ENCODE results near the gene PRORP.

The PRORP gene

GRCh38 chr14:35114036-35114435 lies 8.3 kb upstream of the PRORP start:
- Histone ChIP-seq H3K27me3 (replicated peaks; ENCODE audit: insufficient read depth, low read length) (no peaks in the 10 kb centered on the region), H3K36me3 (replicated peaks; ENCODE audit: insufficient read depth, low read length) (no peaks in the 10 kb centered on the region), H3K79me2 (ENCODE audit: low read length) (no peaks in the 10 kb centered on the region), H3K4me3 (ENCODE audit: low read length) (no peak overlapping the region), H3K9me2 (replicated peaks; ENCODE audit: insufficient read depth, low read length) (no peaks in the 10 kb centered on the region), H3K9me3 (replicated peaks; ENCODE audit: insufficient read depth, low read length) (no peaks in the 10 kb centered on the region), H3K4me1 (ENCODE audit: low read length) (no peaks in the 10 kb centered on the region), H3K4me2 (ENCODE audit: low read depth, low read length) (no peak overlapping the region), H3K9ac (ENCODE audit: low read length) (no peak overlapping the region), H3K27ac (ENCODE audit: low read length) (no peak overlapping the region), H3F3A (ENCODE audit: insufficient read depth, low read length) (no peaks in the 10 kb centered on the region), H2AFZ (ENCODE audit: low read length) (no peak overlapping the region), H4K20me1 (ENCODE audit: insufficient read depth, low read length) (no peaks in the 10 kb centered on the region)
- TF ChIP-seq CTCF (IDR thresholded peaks at IDR 0.05; ENCODE audit: low read length): no peak
- TF ChIP-seq EZH2phosphoT487 (IDR thresholded peaks at IDR 0.05; ENCODE audit: low read length): no peak
- DNase-seq: no peak

- no peak overlapping the region for H2AFZ ChIP-seq (ENCODE audit: low read length)
- no peaks in the 10 kb centered on the region for H3K9me3 ChIP-seq (replicated peaks; ENCODE audit: insufficient read depth, low read length)
- no peaks in the 10 kb centered on the region for H3K4me1 ChIP-seq (ENCODE audit: low read length)
- no peaks in the 10 kb centered on the region for H3K27me3 ChIP-seq (replicated peaks; ENCODE audit: insufficient read depth, low read length)
- no peak overlapping the region for H3K4me2 ChIP-seq (ENCODE audit: low read depth, low read length)
- H3K9me2 ChIP-seq (replicated peaks; ENCODE audit: insufficient read depth, low read length): no peaks in the 10 kb centered on the region
- peaks cover 4% of the 10 kb centered on the region; the same call in 1 of the 2 replicates for H3K79me2 ChIP-seq (ENCODE audit: low read length)
- no peak overlapping the region for H3K9ac ChIP-seq (ENCODE audit: low read length)
- no peak overlapping the region for H3K4me3 ChIP-seq (ENCODE audit: low read length)
- no peaks in the 10 kb centered on the region for H4K20me1 ChIP-seq (ENCODE audit: insufficient read depth, low read length)
- no peaks in the 10 kb centered on the region for H3K36me3 ChIP-seq (replicated peaks; ENCODE audit: insufficient read depth, low read length)
- no peak for DNase-seq
- H3F3A ChIP-seq (ENCODE audit: insufficient read depth, low read length): no peaks in the 10 kb centered on the region
- TF ChIP-seq EZH2phosphoT487 (IDR thresholded peaks at IDR 0.05; ENCODE audit: low read length) (no peak), CTCF (IDR thresholded peaks at IDR 0.05; ENCODE audit: low read length) (no peak), EZH2 (optimal IDR thresholded peaks at IDR 0.05; ENCODE audit: low read depth, low read length) (no peak)
- no peak overlapping the region for H3K27ac ChIP-seq (ENCODE audit: low read length)
Measured at GRCh38 chr14:35116242-35116641, 6.1 kb upstream of the PRORP start.

- no peak overlapping the region for H3K4me3 ChIP-seq (ENCODE audit: low read length)
- no peak overlapping the region for H2AFZ ChIP-seq (ENCODE audit: low read length)
- 0 out of 2 replicates have a peak, but pooled peaks cover 2% of the 10 kb centered on the region for H3F3A ChIP-seq (ENCODE audit: insufficient read depth, low read length)
- no peak overlapping the region for H3K27ac ChIP-seq (ENCODE audit: low read length)
- H3K79me2 ChIP-seq (ENCODE audit: low read length): peaks cover 4% of the 10 kb centered on the region; the same call in 1 of the 2 replicates
- no peaks in the 10 kb centered on the region for H3K9me2 ChIP-seq (replicated peaks; ENCODE audit: insufficient read depth, low read length)
- no peak overlapping the region for H3K4me2 ChIP-seq (ENCODE audit: low read depth, low read length)
- DNase-seq: no peak
- no peaks in the 10 kb centered on the region for H3K27me3 ChIP-seq (replicated peaks; ENCODE audit: insufficient read depth, low read length)
- H3K9me3 ChIP-seq (replicated peaks; ENCODE audit: insufficient read depth, low read length): no peaks in the 10 kb centered on the region
- H3K9ac ChIP-seq (ENCODE audit: low read length): no peak overlapping the region
- no peaks in the 10 kb centered on the region for H3K4me1 ChIP-seq (ENCODE audit: low read length)
- TF ChIP-seq CTCF (IDR thresholded peaks at IDR 0.05; ENCODE audit: low read length): no peak
- no peak for TF ChIP-seq EZH2 (optimal IDR thresholded peaks at IDR 0.05; ENCODE audit: low read depth, low read length)
- no peaks in the 10 kb centered on the region for H4K20me1 ChIP-seq (ENCODE audit: insufficient read depth, low read length)
- H3K36me3 ChIP-seq (replicated peaks; ENCODE audit: insufficient read depth, low read length): no peaks in the 10 kb centered on the region
Measured at GRCh38 chr14:35117112-35117511, 5.2 kb upstream of the PRORP start.
